HEK293T (cell line): Measurements from ENCODE around the gene IL20.

Experiments used
- BHLHE40 ChIP-seq: fragments of 450-650 bp; IDR thresholded peaks from 2 replicates; pipeline ENCODE4 v1.6.1; 2016; ENCODE audit warnings: mild to moderate bottlenecking, moderate library complexity, borderline replicate concordance
- CTBP1 ChIP-seq: fragments of 450-650 bp; IDR thresholded peaks from 2 replicates; pipeline ENCODE4 v1.6.1; 2016; ENCODE audit warnings: borderline replicate concordance
- ELF4 ChIP-seq: fragments of 450-650 bp; IDR thresholded peaks from 2 replicates; pipeline ENCODE4 v1.6.1; 2017; ENCODE audit warnings: antibody characterized with exemption
- ZNF384 ChIP-seq: fragments of 450-650 bp; IDR thresholded peaks from 2 replicates; pipeline ENCODE4 v1.6.1; 2016

DNA sequence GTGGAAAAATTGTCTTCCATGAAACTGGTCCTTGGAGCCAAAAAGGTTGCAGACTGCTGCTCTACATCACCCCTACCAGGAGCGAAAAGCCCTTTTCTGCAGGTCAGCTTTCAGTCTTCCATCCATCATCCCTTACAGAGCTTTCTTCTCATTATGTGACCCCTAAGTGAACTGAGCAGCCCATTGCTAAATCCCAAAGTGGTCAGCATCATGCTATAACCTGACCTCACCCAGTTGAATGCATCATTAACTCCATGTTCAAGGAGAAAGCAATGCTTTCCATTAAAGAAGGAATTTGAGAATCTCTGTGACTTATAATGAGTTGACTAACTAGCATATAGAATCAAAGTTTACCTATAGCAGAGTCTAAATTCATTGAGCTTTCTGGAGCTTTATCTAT is 21.4 kb downstream of the IL20 start:
- TF ChIP-seq ZNF384 (no peak), ELF4 (no peak), BHLHE40 (no peak), CTBP1 (no peak)
